NCI-H2196 (cell line): ENCODE results near the gene RAB36.
"Not testable (repeated sequence)": the region's sequence is repeated elsewhere in the genome, so short reads cannot be mapped to it uniquely, and the experiment has no call there.

Source experiments
- DNase-seq: peaks from one replicate; lab custom pipeline; 2025; ENCODE audit not compliant: unreplicated experiment; lab: John Stamatoyannopoulos, UW

RAB36 gene

GRCh38 chr22:23136991-23137390 is 8.3 kb upstream of the RAB36 start:
- DNase-seq = not testable (repeated sequence)

GRCh38 chr22:23137468-23137867 is 7.8 kb upstream of the RAB36 start:
- no peak for DNase-seq

GRCh38 chr22:23137905-23138561 is 7.2 kb upstream of the RAB36 start:
- DNase-seq = no peak

GRCh38 chr22:23138584-23139435 is 6.5 kb upstream of the RAB36 start:
- DNase-seq = no peak

- DNase-seq = no peak
These were observed 4.9 kb upstream of the RAB36 start for GRCh38 chr22:23140385-23140784.

GRCh38 chr22:23142546-23143105 is 2.7 kb upstream of the RAB36 start:
- no peak for DNase-seq

- no peak for DNase-seq
These were observed 2.2 kb upstream of the RAB36 start for GRCh38 chr22:23143119-23143518.

- DNase-seq = no peak
These were observed 845 bp upstream of the RAB36 start for GRCh38 chr22:23144432-23144831.

- no peak for DNase-seq
These were observed 697 bp downstream of the RAB36 start for GRCh38 chr22:23145878-23146470.

- no peak for DNase-seq
These were observed 1.4 kb downstream of the RAB36 start for GRCh38 chr22:23146478-23147205.

- DNase-seq = peak; percentile 35
These were observed 2.5 kb downstream of the RAB36 start for GRCh38 chr22:23147617-23148387.

GRCh38 chr22:23149743-23150238 is 4.5 kb downstream of the RAB36 start:
- DNase-seq = no peak

GRCh38 chr22:23150762-23151161 is 5.5 kb downstream of the RAB36 start:
- DNase-seq = no peak

- no peak for DNase-seq
These were observed 6.5 kb downstream of the RAB36 start for GRCh38 chr22:23151827-23152226.

GRCh38 chr22:23152238-23153114 is 7.2 kb downstream of the RAB36 start:
- DNase-seq = no peak

GRCh38 chr22:23153994-23154393 is 8.7 kb downstream of the RAB36 start:
- no peak for DNase-seq

GRCh38 chr22:23154461-23154860 is 9.2 kb downstream of the RAB36 start:
- DNase-seq = no peak

GRCh38 chr22:23155143-23155542 is 9.9 kb downstream of the RAB36 start:
- no peak for DNase-seq

GRCh38 chr22:23155831-23156230 is 10.6 kb downstream of the RAB36 start:
- no peak for DNase-seq
